ENCODE data around the gene IRX4.

DNA sequence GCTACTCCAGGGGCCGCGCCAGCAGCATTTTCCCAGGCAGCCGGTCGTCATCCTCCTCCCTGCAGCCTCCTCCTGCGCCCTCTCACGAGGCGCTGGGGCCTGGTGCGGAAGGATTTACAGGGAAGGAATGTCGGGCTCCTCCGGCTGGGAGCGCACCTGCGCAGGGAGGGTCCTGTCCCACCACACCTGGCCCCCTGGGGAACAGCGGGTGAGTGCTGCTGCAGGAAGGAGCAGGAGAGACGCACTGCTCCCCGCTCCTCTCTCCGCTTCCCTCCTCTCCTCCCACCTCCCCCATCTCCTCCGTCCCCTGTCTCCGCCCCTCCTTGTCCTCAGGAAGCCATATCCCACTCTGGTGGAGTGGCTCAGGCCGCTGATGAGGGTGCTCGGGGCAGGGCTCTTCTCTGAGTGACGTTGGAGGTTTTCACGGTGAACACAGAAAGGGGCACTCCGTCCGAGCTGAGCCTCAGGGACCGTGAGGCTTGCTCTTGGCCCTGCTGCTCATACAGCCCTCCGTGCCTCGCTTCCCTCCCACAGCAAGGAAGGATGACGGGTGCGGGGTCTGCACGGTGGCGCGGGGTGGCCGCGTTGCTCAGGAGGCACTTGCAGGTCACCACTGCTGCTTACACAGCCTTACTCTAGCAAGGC, 31.3 kb downstream of the IRX4 start:
- TF ChIP-seq SUZ12 (IDR thresholded peaks at IDR 0.05) = no peak
- TF ChIP-seq L3MBTL2 (conservative IDR thresholded peaks at IDR 0.05) = no peak
- no peak for TF ChIP-seq BHLHE40 (IDR thresholded peaks at IDR 0.05; ENCODE audit: borderline replicate concordance)
- TF ChIP-seq FOXA1 (IDR thresholded peaks at IDR 0.05) = no peak
- no peak for TF ChIP-seq HDGF (IDR thresholded peaks at IDR 0.05; ENCODE audit: borderline replicate concordance)
- TF ChIP-seq, protein P1, sequence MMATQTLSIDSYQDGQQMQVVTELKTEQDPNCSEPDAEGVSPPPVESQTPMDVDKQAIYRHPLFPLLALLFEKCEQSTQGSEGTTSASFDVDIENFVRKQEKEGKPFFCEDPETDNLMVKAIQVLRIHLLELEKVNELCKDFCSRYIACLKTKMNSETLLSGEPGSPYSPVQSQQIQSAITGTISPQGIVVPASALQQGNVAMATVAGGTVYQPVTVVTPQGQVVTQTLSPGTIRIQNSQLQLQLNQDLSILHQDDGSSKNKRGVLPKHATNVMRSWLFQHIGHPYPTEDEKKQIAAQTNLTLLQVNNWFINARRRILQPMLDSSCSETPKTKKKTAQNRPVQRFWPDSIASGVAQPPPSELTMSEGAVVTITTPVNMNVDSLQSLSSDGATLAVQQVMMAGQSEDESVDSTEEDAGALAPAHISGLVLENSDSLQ (IDR thresholded peaks at IDR 0.05) = no peak
- TF ChIP-seq ZNF384 (IDR thresholded peaks at IDR 0.05) = no peak
- TF ChIP-seq NFRKB (IDR thresholded peaks at IDR 0.05) = no peak
- TF ChIP-seq FOXM1 (IDR thresholded peaks at IDR 0.05; ENCODE audit: borderline replicate concordance) = no peak
- no peak for TF ChIP-seq FOXK2 (IDR thresholded peaks at IDR 0.05)
- TF ChIP-seq ELF4 (IDR thresholded peaks at IDR 0.05) = no peak
- TF ChIP-seq SP1 (IDR thresholded peaks at IDR 0.05) = no peak
- TF ChIP-seq TARDBP (IDR thresholded peaks at IDR 0.05) = no peak
- no peak for TF ChIP-seq LEF1 (IDR thresholded peaks at IDR 0.05; ENCODE audit: borderline replicate concordance)
